GM20000 (cell line): ENCODE data around the gene TES.

ENCODE experiments used
- DNase-seq: peaks from one replicate; pipeline ENCODE4 v3.0.0; 2012; ENCODE audit warnings: low spot score
- TF ChIP-seq, protein P1 (sequence below): IDR thresholded peaks from 2 replicates; pipeline ENCODE4 v1.5.1; 2012; ENCODE audit warnings: mild to moderate bottlenecking, control low read depth; ENCODE audit errors: extremely low read depth, missing control alignments

The TES gene

DNA sequence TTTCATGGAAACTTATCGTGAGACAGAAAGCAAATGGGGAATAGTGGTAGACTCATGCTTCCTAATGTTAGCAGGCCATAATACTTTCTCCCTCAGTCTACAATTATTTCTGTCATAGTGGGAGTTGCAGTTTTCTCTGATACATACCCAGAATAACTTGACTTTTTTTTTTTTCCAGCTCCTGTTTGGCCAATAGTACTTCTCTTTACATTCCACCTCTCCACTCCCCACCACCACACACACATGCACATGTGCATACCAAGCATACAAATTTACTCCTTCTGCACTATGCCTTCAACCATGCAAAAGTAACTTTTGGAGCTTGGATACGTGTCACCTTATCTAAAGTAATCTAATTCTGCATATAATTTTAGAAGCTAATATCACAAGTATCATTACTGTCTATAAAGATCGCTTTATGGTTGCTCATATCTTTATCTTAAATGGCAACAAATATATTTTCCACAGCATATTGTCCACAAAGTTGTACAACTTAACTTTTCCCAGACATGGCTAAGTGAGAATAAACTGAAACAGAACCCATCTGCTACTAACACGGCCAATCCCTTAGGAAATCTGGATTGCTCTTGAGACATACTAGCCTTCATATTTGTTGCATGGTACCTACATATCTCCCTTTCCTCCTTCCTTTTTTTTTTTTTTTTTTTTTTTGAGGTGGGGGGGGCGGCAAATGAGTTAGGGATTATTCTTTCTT is 49.0 kb downstream of the TES start:
- no peak for DNase-seq
- TF ChIP-seq, protein P1, sequence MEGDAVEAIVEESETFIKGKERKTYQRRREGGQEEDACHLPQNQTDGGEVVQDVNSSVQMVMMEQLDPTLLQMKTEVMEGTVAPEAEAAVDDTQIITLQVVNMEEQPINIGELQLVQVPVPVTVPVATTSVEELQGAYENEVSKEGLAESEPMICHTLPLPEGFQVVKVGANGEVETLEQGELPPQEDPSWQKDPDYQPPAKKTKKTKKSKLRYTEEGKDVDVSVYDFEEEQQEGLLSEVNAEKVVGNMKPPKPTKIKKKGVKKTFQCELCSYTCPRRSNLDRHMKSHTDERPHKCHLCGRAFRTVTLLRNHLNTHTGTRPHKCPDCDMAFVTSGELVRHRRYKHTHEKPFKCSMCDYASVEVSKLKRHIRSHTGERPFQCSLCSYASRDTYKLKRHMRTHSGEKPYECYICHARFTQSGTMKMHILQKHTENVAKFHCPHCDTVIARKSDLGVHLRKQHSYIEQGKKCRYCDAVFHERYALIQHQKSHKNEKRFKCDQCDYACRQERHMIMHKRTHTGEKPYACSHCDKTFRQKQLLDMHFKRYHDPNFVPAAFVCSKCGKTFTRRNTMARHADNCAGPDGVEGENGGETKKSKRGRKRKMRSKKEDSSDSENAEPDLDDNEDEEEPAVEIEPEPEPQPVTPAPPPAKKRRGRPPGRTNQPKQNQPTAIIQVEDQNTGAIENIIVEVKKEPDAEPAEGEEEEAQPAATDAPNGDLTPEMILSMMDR: no peak

DNA sequence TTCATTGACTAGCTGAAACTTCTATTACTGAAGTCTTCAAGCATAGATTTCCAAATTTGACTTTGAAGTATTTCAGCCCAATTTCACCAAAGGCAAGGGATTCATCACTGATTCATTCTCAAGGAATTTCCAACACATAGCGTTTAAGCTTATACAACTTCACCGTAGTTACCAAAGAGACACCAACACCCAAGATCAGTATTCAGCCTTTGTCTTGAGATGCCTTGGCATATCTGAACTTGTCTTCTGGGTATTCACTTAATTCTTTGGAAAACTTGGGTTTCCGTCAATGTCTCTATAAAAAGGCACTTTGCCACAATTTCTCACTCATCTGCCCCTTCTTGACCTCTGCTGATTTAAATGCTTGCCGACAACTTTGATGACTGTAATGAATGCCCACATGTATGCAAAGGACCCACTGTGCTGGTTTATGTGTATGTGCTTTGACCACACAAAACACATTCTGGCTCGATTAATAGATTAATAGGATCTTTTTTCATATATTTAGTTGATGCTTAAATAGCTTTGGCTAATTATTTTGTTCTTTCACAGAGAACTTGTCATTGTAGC is 49.6 kb downstream of the TES start:
- TF ChIP-seq, protein P1: no peak
- no peak for DNase-seq

DNA sequence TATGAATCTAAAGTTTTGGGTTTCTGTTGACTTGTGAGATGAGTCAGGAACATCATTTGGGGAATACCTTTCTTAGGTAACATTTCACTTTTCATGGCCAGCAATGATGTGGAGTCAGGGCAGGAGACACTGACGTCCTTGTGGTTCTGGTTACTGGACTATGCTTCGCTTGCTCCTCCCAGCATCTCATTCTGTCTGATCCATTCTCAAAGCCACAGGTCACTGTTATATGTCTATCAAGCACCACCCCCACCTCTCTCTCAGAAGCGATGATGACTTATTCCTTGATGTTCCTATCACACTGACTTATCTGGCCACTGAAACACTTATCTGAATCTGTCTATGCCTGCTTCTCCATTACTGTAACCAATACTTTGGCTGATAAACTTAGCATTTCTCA is 51.6 kb downstream of the TES start:
- no peak for DNase-seq
- TF ChIP-seq, protein P1: no peak

DNA sequence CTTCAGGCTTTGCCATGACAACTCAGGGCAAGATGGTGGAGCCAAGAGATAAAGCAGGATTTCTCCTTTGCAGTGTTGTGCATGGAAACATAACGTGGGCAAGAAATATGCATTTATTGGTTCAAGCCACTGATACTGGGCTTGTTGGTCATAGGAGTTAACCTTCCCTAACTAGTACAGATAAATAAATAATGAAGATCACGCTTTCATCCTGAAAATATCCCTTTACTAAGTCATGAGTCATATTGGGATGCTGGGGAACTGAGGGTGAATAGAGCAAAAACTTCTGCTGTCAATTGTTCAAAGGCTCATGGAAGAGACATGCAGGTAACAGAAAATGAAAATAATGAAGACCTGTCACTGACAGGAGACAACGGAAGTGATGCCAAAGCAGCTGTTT is 55.5 kb downstream of the TES start:
- TF ChIP-seq, protein P1: no peak
- no peak for DNase-seq

DNA sequence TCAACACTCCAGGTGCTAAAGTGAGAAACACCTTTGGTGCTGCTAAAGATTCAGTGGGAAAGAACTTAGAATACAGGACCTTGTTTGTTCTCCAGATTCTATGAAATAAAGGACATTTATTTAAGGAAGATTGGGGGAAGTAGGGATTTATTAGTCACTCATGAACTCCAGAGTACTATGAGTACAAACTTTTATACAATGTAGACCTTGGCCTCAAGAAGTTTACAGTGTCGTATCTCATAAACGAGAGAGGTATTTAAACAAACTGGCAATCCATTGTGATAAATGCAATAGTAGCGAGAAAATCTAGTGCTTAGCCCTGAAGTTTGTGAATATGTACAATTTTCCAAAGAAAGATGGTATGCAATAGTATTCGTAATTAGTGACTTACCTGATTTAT is 59.1 kb downstream of the TES start:
- no peak for DNase-seq
- TF ChIP-seq, protein P1: no peak

DNA sequence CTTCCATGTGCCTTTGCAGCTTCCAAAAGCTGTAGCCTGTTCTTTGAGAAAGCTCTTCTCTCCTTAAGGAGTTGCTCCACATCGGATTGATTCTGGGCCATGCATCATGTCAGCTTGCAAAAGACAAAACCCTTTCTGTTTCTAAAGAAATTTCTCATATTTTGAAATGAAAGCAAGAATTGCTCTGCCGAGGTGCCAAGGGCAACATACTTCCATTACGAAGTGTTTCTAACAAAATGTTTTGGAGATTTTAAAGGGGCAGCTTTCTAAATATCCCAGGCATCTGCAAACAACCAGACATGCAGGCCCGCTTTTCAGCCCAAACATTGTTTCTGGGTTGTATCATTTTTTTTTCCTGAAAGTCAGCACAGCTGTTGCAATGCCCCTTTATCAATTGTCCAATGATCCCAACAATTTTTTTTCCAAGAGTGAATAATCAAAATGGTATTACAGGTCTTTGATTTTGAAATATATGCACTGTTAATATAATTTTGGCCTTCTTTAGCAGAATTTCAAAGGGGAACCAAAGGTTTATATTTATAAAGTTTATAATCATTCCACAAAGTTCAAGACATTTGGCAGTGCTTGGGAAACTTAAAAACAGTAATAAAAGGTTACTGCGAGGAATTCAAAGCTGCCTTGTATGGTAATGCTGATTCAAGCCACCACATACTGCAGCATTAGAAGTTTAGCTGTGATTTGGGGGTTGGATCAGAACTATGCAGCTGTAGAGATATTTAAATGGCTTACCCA is 61.0 kb downstream of the TES start:
- TF ChIP-seq, protein P1: no peak
- no peak for DNase-seq

DNA sequence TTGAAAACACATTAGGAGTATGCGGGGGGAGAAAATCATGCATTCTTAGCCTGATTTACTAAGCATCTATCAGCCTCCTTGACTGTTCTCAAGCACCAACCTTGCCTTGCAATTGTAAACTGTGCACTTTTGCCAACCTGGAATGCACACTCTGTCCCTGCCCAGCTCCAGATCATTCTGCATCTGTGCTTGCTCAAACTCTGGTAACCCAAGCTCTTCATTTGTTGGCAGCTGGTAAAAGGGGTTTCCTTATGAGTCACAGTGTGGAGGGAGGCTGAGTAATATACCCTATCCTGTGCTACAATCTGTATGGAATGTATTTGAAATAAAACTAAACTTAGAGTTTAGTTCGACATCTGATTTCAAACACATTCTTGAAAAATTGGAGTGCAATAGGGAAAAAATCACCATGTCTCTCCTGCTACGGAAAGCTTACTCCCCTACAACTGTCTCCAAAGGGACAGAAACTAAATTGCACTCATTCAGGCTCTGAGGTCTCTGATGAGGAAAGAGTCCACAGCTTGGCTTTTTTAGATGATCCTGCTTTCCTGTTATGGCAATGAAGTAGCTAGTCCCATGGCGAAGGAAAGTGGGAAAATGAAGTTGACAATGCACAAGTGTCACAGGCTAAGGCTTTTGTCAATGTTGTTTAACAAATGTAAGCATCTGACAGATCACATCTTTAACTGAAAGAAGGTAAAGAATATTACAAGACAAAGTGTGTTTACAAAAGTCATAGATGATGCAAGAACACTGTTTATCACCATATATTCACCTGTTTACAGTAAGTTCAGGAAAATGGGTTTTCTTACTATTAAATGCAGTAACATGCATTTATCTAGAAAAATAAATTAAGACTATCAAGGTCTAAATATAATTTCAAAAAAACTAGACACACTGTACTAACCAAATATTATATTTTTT is 61.9 kb downstream of the TES start:
- DNase-seq: no peak

More for the DNA sequence above, 61.9 kb downstream of the TES start:
- TF ChIP-seq, protein P1: no peak
